Measurements from ENCODE around the gene AKR1C8.

Gene AKR1C8

DNA sequence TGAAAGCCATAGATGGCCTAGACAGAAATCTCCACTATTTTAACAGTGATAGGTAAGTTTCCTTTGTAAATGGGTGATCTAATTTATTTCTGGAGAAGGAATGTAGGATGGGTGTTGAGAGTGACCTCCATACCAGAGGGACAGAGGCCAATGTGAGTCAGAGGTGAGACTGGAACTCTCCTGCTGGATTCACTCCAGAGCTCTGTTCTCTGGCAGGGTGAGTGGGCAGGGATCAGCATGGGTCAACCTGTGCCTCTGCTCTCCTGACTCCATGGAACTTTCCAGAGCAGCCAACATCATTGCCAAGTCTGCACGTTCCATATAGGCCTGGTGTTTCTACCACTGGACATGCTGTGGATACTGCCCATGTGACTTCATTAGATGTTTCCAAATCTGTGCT lies 79.3 kb downstream of the AKR1C8 start:
- H3K4me3 ChIP-seq (replicated peaks; ENCODE audit: insufficient read depth, low read length): no peak overlapping the region
- no peak for TF ChIP-seq GABPA (IDR thresholded peaks at IDR 0.05; ENCODE audit: low read depth)
- TF ChIP-seq, protein P1, sequence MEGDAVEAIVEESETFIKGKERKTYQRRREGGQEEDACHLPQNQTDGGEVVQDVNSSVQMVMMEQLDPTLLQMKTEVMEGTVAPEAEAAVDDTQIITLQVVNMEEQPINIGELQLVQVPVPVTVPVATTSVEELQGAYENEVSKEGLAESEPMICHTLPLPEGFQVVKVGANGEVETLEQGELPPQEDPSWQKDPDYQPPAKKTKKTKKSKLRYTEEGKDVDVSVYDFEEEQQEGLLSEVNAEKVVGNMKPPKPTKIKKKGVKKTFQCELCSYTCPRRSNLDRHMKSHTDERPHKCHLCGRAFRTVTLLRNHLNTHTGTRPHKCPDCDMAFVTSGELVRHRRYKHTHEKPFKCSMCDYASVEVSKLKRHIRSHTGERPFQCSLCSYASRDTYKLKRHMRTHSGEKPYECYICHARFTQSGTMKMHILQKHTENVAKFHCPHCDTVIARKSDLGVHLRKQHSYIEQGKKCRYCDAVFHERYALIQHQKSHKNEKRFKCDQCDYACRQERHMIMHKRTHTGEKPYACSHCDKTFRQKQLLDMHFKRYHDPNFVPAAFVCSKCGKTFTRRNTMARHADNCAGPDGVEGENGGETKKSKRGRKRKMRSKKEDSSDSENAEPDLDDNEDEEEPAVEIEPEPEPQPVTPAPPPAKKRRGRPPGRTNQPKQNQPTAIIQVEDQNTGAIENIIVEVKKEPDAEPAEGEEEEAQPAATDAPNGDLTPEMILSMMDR (IDR thresholded peaks at IDR 0.05; ENCODE audit: insufficient read depth, low read length): no peak
- TF ChIP-seq POLR2AphosphoS5 (IDR thresholded peaks at IDR 0.05; ENCODE audit: low read depth): no peak
- TF ChIP-seq, protein P2, sequence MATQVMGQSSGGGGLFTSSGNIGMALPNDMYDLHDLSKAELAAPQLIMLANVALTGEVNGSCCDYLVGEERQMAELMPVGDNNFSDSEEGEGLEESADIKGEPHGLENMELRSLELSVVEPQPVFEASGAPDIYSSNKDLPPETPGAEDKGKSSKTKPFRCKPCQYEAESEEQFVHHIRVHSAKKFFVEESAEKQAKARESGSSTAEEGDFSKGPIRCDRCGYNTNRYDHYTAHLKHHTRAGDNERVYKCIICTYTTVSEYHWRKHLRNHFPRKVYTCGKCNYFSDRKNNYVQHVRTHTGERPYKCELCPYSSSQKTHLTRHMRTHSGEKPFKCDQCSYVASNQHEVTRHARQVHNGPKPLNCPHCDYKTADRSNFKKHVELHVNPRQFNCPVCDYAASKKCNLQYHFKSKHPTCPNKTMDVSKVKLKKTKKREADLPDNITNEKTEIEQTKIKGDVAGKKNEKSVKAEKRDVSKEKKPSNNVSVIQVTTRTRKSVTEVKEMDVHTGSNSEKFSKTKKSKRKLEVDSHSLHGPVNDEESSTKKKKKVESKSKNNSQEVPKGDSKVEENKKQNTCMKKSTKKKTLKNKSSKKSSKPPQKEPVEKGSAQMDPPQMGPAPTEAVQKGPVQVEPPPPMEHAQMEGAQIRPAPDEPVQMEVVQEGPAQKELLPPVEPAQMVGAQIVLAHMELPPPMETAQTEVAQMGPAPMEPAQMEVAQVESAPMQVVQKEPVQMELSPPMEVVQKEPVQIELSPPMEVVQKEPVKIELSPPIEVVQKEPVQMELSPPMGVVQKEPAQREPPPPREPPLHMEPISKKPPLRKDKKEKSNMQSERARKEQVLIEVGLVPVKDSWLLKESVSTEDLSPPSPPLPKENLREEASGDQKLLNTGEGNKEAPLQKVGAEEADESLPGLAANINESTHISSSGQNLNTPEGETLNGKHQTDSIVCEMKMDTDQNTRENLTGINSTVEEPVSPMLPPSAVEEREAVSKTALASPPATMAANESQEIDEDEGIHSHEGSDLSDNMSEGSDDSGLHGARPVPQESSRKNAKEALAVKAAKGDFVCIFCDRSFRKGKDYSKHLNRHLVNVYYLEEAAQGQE (IDR thresholded peaks at IDR 0.05; ENCODE audit: insufficient replicate concordance, low read depth): no peak
- TF ChIP-seq SPI1 (IDR thresholded peaks at IDR 0.05; ENCODE audit: borderline replicate concordance, low read depth): no peak
- H3K27me3 ChIP-seq (ENCODE audit: insufficient read depth, poor library complexity, severe bottlenecking): no peaks in the 10 kb centered on the region
- no peak for DNase-seq (ENCODE audit: low read depth in 1 of 2, low spot score in 1 of 2)
- H3K27ac ChIP-seq (replicated peaks): no peak overlapping the region

Measured in HL-60 (cell line).